ENCODE data around the gene IGSF8. TPM values are rescaled to one million over a fixed set of nuclear protein-coding genes. Genes with fewer than 3 reads are reported as not detected.
"Not testable (repeated sequence)": the region's sequence is repeated elsewhere in the genome, so short reads cannot be mapped to it uniquely, and the experiment has no call there.

IGSF8 gene
- total RNA-seq, 2 donors from 2014 or later = 18.8 to 22.1 TPM

DNA sequence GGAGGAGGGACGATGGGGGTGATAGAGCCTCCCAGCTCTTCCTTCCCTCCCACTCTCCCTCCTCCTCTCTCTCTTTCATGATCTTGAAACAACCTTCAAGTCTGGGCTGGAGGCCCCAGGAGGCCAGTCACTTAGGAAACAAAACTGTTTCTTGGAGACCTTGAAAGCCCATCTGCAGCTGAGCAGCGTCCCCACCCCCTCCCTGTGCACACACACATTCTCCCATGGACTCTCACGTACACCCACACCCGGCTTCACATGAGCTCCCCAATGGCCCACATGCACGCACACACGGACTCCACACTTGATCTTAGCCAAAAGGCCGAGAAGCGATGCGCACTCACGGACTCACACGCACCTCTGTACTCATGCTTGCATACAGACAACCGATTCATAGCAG is 13.9 kb upstream of the IGSF8 start:
- DNase-seq (no peak), ATAC-seq (no peak)
- intact Hi-C loops (cut with DNase I) = no loop called here

GRCh38 chr1:160111462-160111861 is 13.0 kb upstream of the IGSF8 start:
- intact Hi-C loops (cut with DNase I); DNase-seq; ATAC-seq: not testable (repeated sequence)

DNA sequence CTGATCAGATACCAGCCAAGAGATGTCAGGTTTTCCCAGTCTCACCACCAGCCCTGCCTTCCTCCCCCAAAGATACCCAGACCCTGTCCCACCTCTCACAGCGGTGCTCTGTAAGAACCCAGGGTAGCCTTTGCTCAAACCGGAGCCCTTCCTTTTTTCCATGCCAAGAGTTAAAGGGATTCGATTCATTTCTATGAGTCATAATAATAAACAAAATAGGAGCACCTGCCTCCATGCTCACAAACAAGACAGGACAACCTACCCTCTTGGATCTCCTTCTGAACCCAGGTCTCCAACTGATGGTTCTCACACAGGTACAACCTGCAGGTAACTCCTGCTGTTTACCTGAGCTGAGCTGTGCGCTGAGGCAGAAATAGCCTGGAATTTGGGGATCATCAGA is 11.3 kb upstream of the IGSF8 start:
- intact Hi-C loops (cut with DNase I) = no loop called here
- ATAC-seq = no peak
- DNase-seq = no peak

- ATAC-seq (peak; percentile 4 to 7), DNase-seq (no peak)
- intact Hi-C loops (cut with DNase I) = no loop called here
Observed at GRCh38 chr1:160108888-160109662, 10.7 kb upstream of the IGSF8 start.

GRCh38 chr1:160107512-160107911 is 9.1 kb upstream of the IGSF8 start:
- DNase-seq = no peak
- intact Hi-C loops (cut with DNase I) = no loop called here
- no peak for ATAC-seq

- no peak for ATAC-seq
- intact Hi-C loops (cut with DNase I) = no loop called here
- no peak for DNase-seq
Observed at GRCh38 chr1:160105155-160105554, 6.7 kb upstream of the IGSF8 start.

DNA sequence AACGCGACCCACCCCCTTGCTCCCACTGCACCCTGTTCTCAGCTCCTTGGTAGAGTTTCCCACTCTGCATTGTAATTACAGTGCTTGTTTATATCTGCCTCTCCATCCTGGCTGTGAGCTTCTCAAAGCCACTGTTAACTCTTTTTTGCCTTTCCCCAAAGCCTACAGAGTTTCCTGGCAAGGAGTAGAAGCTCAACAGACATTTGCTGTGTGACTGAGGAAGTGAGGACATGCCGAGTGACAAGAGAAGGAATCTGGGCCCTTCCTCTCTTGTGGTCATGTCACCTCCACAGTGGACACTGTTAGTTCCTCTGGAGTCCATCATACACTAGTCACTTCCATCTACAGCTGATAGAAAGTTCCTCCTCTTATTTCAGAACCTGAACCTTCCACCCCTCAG is 6.1 kb upstream of the IGSF8 start:
- intact Hi-C loops (cut with DNase I) = loop anchor here in 1 of 2 donors (5.0 kb wide), 1 partner anchor 148 kb away; no protein-coding TSS in a partner anchor
- ATAC-seq (no peak), DNase-seq (no peak)

GRCh38 chr1:160103658-160104408 is 5.4 kb upstream of the IGSF8 start:
- ATAC-seq = no peak
- DNase-seq = no peak
- intact Hi-C loops (cut with DNase I) = loop anchor here in 1 of 2 donors (5.0 kb wide), 1 partner anchor 148 kb away; no protein-coding TSS in a partner anchor

DNA sequence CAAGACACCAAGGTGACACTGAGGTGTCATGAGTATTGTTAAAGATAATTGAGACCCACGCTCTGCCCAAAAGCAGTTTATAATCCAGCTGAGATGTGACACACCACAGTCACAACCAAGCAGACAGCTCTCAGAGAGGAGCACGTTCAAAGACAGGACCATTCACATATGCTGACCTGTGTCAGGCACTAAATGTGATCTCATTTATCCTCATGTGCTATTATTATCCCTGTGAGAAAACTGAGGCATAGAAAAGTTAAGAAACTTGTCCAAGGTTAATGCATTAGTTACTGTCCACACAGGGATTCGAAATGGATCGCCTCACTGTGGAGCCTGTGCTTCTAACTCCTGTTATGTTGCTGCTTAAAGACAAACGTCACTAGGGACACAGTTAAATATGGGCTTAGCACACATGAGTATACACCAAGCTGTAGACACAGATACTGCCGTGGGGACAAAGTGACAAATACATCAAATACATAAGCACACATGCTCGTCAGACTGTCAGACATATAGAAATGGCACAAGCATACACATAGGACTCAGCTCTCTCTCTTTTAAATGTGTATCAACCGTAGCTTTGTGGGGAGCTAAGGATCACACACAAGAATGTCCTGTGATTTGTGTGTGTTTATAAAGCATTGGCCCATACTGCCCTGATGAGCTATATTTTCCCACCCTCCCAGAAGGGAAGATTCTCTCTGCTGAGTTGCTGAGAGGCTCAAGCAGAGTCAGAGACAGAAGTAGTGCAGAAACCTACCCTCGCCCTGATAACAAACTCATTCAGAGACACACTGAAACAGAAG is 3.5 kb upstream of the IGSF8 start:
- DNase-seq (no peak), ATAC-seq (no peak)
- intact Hi-C loops (cut with DNase I) = loop anchor here in 1 of 2 donors (5.0 kb wide), 1 partner anchor 150 kb away; no protein-coding TSS in a partner anchor

GRCh38 chr1:160101037-160101716 is 2.8 kb upstream of the IGSF8 start:
- peak; percentile 86 for DNase-seq
- intact Hi-C loops (cut with DNase I) = loop anchor here in 1 of 2 donors (5.0 kb wide), 1 partner anchor 151 kb away; no protein-coding TSS in a partner anchor
- ATAC-seq = peak; percentile 18 to 46

DNA sequence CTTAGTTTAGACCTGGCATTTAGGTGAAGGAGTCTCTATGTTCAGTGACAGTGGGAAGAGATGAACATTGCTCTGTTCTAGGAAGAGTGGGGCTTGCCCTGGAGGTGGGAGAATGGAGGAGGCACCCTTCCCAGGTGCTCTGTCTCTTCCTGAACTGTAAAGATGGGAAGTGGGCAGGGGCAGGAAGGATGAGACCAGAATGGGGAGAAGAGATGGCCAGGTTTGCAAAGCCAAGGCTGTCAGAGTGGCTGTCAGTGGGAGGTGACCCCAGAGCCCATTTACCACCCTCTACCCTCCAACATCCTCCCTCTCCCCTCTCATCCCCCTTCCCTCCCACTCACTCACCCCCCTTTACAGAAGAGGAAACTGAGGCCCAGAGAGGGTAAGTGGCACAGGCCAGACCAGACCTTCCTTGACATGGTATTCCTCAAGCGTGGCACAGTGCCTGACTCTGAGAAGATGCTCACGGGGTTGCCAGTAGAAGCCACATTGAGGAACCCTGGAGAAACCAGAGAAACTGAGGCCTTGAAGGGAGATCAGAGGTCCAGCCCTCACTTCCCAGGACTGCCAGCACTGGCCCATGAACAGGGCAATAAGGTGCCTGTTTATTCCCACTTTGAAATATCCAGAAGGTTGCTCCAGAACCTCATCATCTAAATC is 1.4 kb upstream of the IGSF8 start:
- DNase-seq = no peak
- intact Hi-C loops (cut with DNase I) = loop anchor here (5.0 to 10.0 kb wide), 3 partner anchors 152 to 242 kb away; partner anchors contain the start of genes COPA (in 1 of the 2) and NCSTN (in 1 of the 2)
- ATAC-seq = no peak

- intact Hi-C loops (cut with DNase I) = loop anchor here (5.0 to 10.0 kb wide), 2 partner anchors 156 to 243 kb away; partner anchors contain the start of genes COPA (in 1 of the 2) and NCSTN (in 1 of the 2)
- DNase-seq = peak; percentile 97
- peak; percentile 91 for ATAC-seq
Observed at GRCh38 chr1:160098852-160099561, 588 bp upstream of the IGSF8 start.

- intact Hi-C loops (cut with DNase I) = loop anchor here (5.0 to 10.0 kb wide), 2 partner anchors 157 to 245 kb away; partner anchors contain the start of genes COPA (in 1 of the 2) and NCSTN (in 1 of the 2)
- DNase-seq (no peak), ATAC-seq (no peak)
Observed at GRCh38 chr1:160097151-160097910, 1.1 kb downstream of the IGSF8 start.

- no peak for DNase-seq
- intact Hi-C loops (cut with DNase I) = loop anchor here (5.0 to 10.0 kb wide), 2 partner anchors 158 to 246 kb away; partner anchors contain the start of genes COPA (in 1 of the 2) and NCSTN (in 1 of the 2)
- no peak for ATAC-seq
Observed at GRCh38 chr1:160096274-160097116, 1.9 kb downstream of the IGSF8 start.

DNA sequence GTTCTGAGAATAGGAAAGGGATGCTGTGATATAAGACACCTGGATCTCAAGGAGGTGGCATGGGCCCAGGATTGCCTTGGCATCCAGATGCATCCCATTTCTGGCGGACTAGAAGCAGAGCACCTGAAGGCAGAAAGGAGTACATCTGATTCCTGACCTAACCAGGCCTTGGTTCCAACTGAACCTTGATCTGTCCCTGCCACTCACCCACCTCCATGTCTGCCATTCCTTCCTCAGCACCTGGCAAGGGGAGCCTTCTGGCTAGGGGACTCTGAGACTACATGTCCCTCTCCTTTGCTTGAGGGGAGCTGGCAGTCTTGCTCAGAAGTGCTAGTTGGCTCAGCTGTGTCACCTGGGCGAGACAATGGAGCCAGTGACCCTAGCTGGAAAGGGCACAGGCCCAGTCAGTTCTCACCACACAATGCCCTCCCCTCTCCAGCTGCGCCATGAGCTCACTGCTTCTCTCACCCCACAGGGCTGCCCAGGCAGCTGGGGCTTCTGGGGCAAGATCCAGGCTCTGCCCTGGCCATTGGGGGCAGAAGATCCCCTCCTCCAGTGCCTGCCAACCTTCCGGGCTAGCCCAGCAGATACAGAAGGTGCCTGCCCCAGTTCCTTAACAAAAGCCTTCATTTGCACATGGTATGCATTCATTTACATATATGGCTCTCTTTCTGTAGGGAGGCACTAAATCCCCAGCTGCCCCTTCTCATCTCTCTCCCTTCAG is 2.9 kb downstream of the IGSF8 start:
- no peak for DNase-seq
- intact Hi-C loops (cut with DNase I) = loop anchor here (5.0 to 10.0 kb wide), 2 partner anchors 159 to 247 kb away; partner anchors contain the start of genes COPA (in 1 of the 2) and NCSTN (in 1 of the 2)
- ATAC-seq = no peak

Data from left cardiac atrium (tissue), 4 donors.